Activated T-cell treated with anti-CD3 and anti-CD28 coated beads for 24 hours (primary cell): ENCODE data around the gene FOXA1.

Experiments used
- DNase-seq: peaks from one replicate; pipeline ENCODE4 v3.0.0-alpha.2; 2020; ENCODE audit warnings: low read depth

The FOXA1 gene

DNA sequence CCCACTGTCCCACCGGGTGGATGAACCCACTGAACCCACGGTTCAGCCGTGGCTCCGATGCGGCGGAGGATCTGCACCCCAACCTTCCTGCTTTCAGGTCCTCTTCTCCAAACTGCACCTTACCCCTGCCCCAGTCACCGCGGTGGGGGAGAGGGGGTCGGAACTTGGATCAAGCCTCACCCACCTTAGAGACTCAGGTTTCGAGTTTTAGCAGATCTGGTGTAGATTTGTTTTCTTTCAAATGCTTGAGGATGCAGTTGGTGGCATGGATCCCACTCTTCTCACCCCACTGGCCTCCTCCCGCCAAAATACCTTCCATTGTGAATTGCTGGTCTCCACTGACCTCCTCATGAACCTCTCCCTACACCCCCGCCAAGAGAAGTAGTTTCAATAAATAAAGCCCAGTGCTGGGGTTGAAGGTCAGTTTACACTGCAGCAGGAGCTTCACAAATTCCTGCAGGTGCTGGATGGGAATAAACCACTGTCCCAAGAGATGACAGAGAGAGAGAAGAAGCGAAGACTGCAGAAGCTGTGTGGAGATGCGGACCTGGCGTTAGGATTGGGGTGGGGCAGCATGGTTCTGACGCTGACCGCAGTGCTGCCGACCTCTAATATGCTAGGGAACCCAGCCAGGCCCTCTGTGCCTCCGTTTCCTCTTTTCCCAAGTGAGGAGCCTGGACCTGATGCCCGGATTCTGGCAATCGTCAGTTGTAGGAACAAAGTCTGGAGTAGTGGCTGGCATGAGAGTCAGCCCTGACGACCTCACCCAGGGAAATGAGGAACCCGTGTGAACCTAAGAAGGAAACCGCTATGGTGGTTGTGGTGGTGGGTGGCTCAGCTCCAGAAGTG lies 7.8 kb upstream of the FOXA1 start:
- DNase-seq: no peak

DNA sequence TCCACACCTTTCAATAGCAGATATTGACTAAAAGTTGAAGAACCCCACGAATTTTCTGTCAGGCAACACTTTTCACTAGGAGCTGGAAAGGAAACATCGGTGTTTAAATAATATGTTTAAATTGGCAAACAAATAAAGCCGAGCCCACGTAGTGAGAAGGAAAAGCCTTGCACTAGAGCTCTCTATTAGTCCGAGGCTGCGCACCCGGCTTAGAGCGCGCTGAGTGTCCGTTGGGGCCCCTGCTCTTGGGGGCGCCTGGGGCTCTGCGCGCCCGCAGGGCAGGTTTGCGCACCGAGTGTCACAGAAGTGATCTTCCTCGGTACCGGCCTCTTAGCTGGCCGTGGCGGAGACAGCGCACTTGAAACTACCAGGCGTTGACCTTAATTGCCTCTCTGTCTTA lies 6.8 kb upstream of the FOXA1 start:
- no peak for DNase-seq

- no peak for DNase-seq
Observed at GRCh38 chr14:37600880-37601741, 6.1 kb upstream of the FOXA1 start.

DNA sequence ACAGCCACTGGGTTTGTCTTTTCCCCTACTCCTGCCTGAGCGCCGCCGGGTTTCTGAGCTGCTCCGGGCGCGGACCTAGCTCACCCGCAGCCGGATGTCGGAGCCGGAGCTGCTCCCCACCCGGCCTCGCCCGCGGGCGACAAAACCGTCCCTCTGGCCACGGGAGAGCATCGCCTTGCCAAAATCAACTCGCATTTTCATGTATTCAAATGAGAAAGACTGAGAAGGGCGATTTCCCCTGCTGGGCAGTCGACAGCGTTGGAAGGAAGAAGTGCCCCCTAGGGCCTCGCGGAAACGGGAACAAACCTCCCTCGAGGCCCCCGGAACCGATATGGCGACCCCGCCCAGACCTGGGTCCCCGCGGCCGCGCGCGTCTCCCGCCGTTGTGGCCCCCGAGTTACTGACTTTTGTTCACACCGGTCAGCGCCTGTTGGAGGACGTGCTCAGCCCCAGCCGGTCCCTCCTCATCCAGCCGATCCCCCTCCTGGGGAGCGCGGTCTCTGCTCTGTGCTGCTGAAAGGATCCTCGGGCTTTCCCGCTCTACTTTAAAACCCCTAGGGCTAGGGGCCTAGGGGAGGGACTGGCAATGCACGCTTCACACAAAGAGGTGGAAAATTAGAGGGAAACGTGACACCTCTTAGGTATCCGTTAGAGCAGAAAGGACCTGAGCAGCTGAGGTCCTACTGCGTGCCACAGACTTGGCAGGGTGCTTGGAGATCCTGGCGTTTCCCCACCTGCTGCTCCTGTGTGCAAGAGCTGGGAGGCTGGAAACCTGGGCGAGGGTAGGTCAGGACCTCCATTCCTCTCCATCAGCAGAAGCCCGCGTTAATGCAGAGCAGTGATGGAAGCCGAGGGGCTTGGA lies 4.7 kb upstream of the FOXA1 start:
- DNase-seq: no peak

GRCh38 chr14:37598747-37599506 lies 3.9 kb upstream of the FOXA1 start:
- DNase-seq: no peak

- DNase-seq: no peak
Observed at GRCh38 chr14:37597914-37598746, 3.1 kb upstream of the FOXA1 start.

DNA sequence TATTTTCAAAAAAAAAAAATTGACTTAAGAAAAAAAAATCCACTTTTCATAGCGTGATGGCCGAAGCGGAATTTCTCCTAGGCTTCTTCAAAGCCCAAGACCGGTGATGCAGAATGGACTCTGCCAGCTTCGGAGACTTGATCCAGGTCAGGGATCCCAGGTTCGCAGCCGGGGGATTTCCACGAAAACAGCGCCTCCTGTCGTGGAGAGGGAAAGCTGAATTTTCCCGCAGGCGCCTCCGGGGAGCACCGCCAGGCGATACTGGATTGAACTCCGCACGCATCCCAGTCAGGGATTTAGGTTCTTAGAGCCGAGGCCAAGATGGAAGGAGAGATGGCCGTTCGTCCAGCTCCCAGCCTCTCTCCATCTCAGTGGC lies 2.5 kb upstream of the FOXA1 start:
- no peak for DNase-seq

GRCh38 chr14:37596790-37597472 lies 1.9 kb upstream of the FOXA1 start:
- no peak for DNase-seq

DNA sequence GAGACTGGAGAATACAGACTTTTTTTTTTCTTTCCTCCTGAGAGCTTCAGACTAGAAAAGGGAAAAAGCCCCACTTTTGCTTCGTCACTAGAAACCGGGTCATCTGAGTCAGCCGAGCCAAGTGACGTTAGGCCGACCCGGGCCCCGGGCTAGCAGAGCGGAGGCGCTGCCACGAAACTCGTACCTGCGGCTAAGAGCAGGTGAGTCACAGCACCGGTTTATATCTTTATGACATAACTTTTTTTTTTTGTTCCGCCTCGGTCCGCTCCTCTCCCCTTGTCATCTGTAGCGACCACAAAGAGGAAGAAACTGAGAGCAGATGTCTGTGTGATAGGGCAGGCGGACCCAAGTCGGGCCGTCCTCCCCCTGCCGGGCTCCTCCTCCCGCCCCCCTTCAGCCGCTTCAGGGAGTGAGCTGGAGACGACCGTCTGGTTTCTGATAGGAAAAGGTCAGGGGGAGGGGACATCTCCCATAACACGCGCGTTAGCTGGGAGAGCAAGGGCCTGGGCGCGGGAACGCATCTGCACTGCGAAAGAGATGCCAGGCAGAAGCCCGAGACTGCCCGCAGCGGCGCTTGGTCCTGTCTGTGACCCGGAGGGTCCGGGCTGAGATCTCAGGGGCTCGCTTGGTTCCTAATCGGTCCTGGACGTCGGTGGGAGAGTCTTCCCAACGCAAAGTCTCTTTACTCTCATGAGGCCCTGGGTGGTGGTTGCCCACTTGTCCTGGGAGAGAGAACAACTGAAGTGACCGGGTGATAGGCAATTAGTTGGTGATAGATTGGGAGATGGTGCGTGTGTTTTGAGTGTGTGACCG lies 966 bp upstream of the FOXA1 start:
- peak; percentile 67 for DNase-seq

DNA sequence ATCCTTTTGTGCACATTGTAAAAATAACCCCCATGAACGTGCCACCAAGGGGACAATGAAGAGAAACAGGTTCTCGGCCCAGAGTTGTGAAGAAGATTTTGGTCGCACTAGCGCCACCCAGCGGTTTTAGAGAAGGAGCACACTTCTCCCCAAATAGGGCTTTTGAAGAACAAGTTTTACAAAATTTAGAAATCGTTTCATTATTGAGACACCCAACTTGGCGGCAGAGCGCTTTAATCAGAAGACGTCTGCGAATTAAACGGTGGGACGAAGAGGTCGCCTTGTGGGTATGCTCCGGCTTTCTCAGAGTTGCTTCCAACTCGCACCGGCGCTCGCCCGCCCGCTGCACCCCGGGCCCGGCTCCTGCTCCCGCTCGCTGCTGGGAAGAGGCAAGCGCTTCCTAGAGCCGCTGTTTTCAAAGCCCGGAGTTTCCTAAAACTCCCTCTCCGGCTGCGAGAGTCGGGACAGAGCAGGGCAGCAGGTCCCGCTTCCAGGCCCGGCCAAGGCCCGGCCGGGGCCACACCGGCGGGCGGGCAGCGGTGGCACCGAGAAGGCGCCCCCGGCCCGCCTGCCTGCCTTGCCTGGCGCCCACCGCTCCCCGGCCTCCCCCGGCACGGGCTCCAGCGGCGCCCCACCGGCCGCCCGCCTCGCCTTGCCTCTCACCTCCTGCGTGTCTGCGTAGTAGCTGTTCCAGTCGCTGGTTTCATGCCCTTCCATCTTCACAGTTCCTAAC lies 645 bp downstream of the FOXA1 start:
- DNase-seq: no peak

GRCh38 chr14:37593511-37594237 lies 1.4 kb downstream of the FOXA1 start:
- DNase-seq: no peak

- DNase-seq: no peak
Observed at GRCh38 chr14:37592482-37593408, 2.3 kb downstream of the FOXA1 start.

DNA sequence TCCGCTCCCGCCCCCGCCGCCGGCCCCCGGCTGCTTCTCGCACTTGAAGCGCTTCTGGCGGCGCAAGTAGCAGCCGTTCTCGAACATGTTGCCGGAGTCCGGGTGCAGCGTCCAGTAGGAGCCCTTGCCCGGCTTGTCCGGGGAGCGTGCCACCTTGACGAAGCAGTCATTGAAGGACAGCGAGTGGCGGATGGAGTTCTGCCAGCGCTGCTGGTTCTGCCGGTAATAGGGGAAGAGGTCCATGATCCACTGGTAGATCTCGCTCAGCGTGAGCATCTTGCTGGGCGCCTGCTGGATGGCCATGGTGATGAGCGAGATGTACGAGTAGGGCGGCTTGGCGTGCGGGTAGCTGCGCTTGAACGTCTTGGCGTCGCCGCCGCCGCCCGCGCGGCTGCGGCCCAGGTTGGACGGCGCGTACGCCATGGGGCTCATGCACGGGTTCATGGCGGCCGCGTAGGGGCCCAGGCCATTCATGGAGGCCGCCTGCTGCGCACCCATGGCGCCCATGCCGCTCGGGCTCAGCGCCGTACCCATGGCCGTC lies 3.0 kb downstream of the FOXA1 start:
- no peak for DNase-seq

- no peak for DNase-seq
Observed at GRCh38 chr14:37591311-37591940, 3.6 kb downstream of the FOXA1 start.

DNA sequence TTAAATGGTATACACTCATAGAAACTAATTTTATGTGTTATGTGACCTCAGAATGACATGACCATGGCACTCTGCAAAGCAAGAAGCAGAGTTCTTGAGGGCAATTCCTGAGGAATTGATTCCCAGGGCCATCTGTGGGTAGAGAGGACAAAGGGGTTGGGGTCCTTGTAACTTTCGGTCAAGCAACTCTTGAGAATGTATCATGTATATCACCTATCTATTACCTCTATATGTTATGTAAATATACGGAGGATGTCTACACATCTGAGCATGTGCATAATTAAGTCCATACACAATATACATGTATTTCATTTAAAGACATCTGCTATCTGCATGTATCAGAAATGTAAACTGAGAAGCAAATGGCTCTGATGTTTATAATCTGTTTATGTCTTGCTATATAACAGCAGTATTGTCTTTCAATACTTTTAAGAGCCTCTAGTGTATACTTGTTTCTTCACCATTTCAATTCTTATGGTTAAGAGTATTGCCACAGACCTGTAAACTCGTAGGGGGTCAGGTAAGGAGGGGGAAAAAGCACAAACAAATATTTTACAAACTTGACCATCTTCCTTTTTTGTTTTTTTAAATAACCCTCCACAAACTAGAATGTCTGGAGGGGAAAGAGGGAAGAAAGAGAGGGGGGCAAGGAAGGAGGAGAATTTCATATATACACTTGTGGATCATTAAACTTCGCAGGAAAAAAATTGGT lies 4.5 kb downstream of the FOXA1 start:
- DNase-seq: no peak
